Loucy (cell line): Measurements from ENCODE around the gene LRCH2.

ENCODE experiments used
- H2AFZ ChIP-seq: fragments of 200-600 bp; sonication (generic); 2 replicates; pipeline ENCODE4 v1.6.0; 2016; ENCODE audit warnings: antibody characterized with exemption, mild to moderate bottlenecking, low read length, moderate library complexity
- H3F3A ChIP-seq: fragments of 200-600 bp; 2 replicates; pipeline ENCODE4 v1.6.0; 2016; ENCODE audit warnings: antibody characterized with exemption, low read depth, mild to moderate bottlenecking
- H3K27me3 ChIP-seq: fragments of 200-600 bp; sonication (generic); 2 replicates; pipeline ENCODE4 v1.6.1; 2014; ENCODE audit warnings: low read length, mild to moderate bottlenecking; ENCODE audit not compliant: insufficient read depth, poor library complexity, severe bottlenecking
- H3K36me3 ChIP-seq: fragments of 200-600 bp; sonication (generic); 2 replicates; pipeline ENCODE4 v1.6.1; 2016; ENCODE audit warnings: low read length; ENCODE audit not compliant: insufficient read depth
- H3K4me1 ChIP-seq: fragments of 200-600 bp; sonication (generic); 2 replicates; pipeline ENCODE4 v1.5.1; 2014; ENCODE audit warnings: low read length, mild to moderate bottlenecking; ENCODE audit not compliant: insufficient read depth, poor library complexity, severe bottlenecking
- H3K4me2 ChIP-seq: fragments of 200-600 bp; sonication (generic); 2 replicates; pipeline ENCODE4 v1.6.0; 2014; ENCODE audit warnings: antibody characterized with exemption, low read length, low read depth, mild to moderate bottlenecking; ENCODE audit not compliant: poor library complexity, severe bottlenecking
- H3K4me3 ChIP-seq: fragments of 200-600 bp; sonication (generic); 2 replicates; pipeline ENCODE4 v1.5.1; 2014; ENCODE audit warnings: low read length, mild to moderate bottlenecking, mixed read lengths; ENCODE audit not compliant: poor library complexity, severe bottlenecking
- H3K79me2 ChIP-seq: fragments of 200-600 bp; sonication (generic); 2 replicates; pipeline ENCODE4 v1.6.1; 2014; ENCODE audit warnings: low read length; ENCODE audit not compliant: insufficient read depth
- H3K9ac ChIP-seq: fragments of 200-600 bp; sonication (generic); 2 replicates; pipeline ENCODE4 v1.6.0; 2014; ENCODE audit warnings: mild to moderate bottlenecking, low read depth, low read length, moderate library complexity; ENCODE audit not compliant: poor library complexity, severe bottlenecking
- H3K9me2 ChIP-seq: fragments of 200-600 bp; sonication (generic); replicated peaks from 2 replicates; pipeline ENCODE4 v1.6.1; 2016; ENCODE audit warnings: low read depth, low read length, mixed read lengths
- H3K9me3 ChIP-seq: fragments of 200-600 bp; sonication (generic); 2 replicates; pipeline ENCODE4 v1.6.1; 2014; ENCODE audit warnings: mild to moderate bottlenecking, antibody characterized with exemption, low read length, low read depth; ENCODE audit not compliant: insufficient read depth
- H4K20me1 ChIP-seq: fragments of 200-600 bp; sonication (generic); 2 replicates; pipeline ENCODE4 v1.6.0; 2014; ENCODE audit warnings: antibody characterized with exemption, low read length, mild to moderate bottlenecking; ENCODE audit not compliant: insufficient read depth, poor library complexity, severe bottlenecking
- CTCF ChIP-seq: fragments of 200-600 bp; sonication (generic); conservative IDR thresholded peaks from 2 replicates; pipeline ENCODE4 v1.5.1; 2014; ENCODE audit warnings: mild to moderate bottlenecking, antibody characterized with exemption, low read length
- EZH2phosphoT487 ChIP-seq: fragments of 200-600 bp; IDR thresholded peaks from 2 replicates; pipeline ENCODE4 v1.6.1; 2018; ENCODE audit warnings: antibody characterized with exemption, mild to moderate bottlenecking, moderate library complexity, borderline replicate concordance

LRCH2 gene

GRCh38 chrX:115142057-115142456, 91.8 kb downstream of the LRCH2 start:
- H3K79me2 ChIP-seq: no peaks in the 10 kb centered on the region
- no peaks in the 10 kb centered on the region for H3K27me3 ChIP-seq
- H3K4me2 ChIP-seq: no peak overlapping the region
- H3F3A ChIP-seq: no peaks in the 10 kb centered on the region
- H3K9me2 ChIP-seq: no peaks in the 10 kb centered on the region
- no peak overlapping the region for H3K4me3 ChIP-seq
- no peaks in the 10 kb centered on the region for H3K9me3 ChIP-seq
- H3K4me1 ChIP-seq: no peaks in the 10 kb centered on the region
- no peak for TF ChIP-seq CTCF
- no peak for TF ChIP-seq EZH2phosphoT487
- H3K9ac ChIP-seq: no peak overlapping the region
- H3K36me3 ChIP-seq: no peaks in the 10 kb centered on the region
- H4K20me1 ChIP-seq: no peaks in the 10 kb centered on the region
- H2AFZ ChIP-seq: no peak overlapping the region

- H3F3A ChIP-seq: no peaks in the 10 kb centered on the region
- H4K20me1 ChIP-seq: no peaks in the 10 kb centered on the region
- H3K79me2 ChIP-seq: no peaks in the 10 kb centered on the region
- no peaks in the 10 kb centered on the region for H3K9me3 ChIP-seq
- TF ChIP-seq EZH2phosphoT487 (no peak), CTCF (no peak)
- H2AFZ ChIP-seq: no peak overlapping the region
- no peaks in the 10 kb centered on the region for H3K36me3 ChIP-seq
- no peak overlapping the region for H3K4me2 ChIP-seq
- H3K4me1 ChIP-seq: no peaks in the 10 kb centered on the region
- no peak overlapping the region for H3K9ac ChIP-seq
- H3K27me3 ChIP-seq: no peaks in the 10 kb centered on the region
- H3K4me3 ChIP-seq: no peak overlapping the region
- no peaks in the 10 kb centered on the region for H3K9me2 ChIP-seq
These were observed 95.9 kb downstream of the LRCH2 start for GRCh38 chrX:115138040-115138439.

- Histone ChIP-seq H3K36me3 (no peaks in the 10 kb centered on the region), H3K79me2 (no peaks in the 10 kb centered on the region), H4K20me1 (no peaks in the 10 kb centered on the region), H3K27me3 (no peaks in the 10 kb centered on the region), H3K9me3 (no peaks in the 10 kb centered on the region), H3K4me3 (no peak overlapping the region), H3K9me2 (no peaks in the 10 kb centered on the region), H3K4me1 (no peaks in the 10 kb centered on the region), H3F3A (no peaks in the 10 kb centered on the region), H3K9ac (no peak overlapping the region), H2AFZ (no peak overlapping the region), H3K4me2 (no peak overlapping the region)
- no peak for TF ChIP-seq EZH2phosphoT487
These were observed 99.5 kb downstream of the LRCH2 start for GRCh38 chrX:115134382-115134781.

GRCh38 chrX:115112411-115112810, 121.5 kb downstream of the LRCH2 start:
- Histone ChIP-seq H4K20me1 (no peaks in the 10 kb centered on the region), H2AFZ (no peak overlapping the region), H3F3A (no peaks in the 10 kb centered on the region), H3K79me2 (no peaks in the 10 kb centered on the region), H3K4me1 (no peaks in the 10 kb centered on the region), H3K9me2 (no peaks in the 10 kb centered on the region), H3K9me3 (no peaks in the 10 kb centered on the region), H3K36me3 (no peaks in the 10 kb centered on the region), H3K9ac (no peak overlapping the region), H3K27me3 (no peaks in the 10 kb centered on the region), H3K4me2 (no peak overlapping the region), H3K4me3 (no peak overlapping the region)
- TF ChIP-seq EZH2phosphoT487: no peak
